Left colon (tissue), 2 donors: ENCODE data around the gene PJVK. TPM values are rescaled to one million over a fixed set of nuclear protein-coding genes. Genes with fewer than 3 reads are reported as not detected.
A peak's percentile ranks its signal among the peaks of the same experiment; 100 is the strongest.
"Not testable (repeated sequence)": the region's sequence is repeated elsewhere in the genome, so short reads cannot be mapped to it uniquely, and the experiment has no call there.

Experiments
- ATAC-seq: fragments of 200-7000 bp; cut with Tn5 transposase; one replicate; pipeline ENCODE4 v1.9.1; 2020; ENCODE audit warnings: mild to moderate bottlenecking, moderate library complexity
- DNase-seq, 2 donors: peaks; one replicate each; pipeline ENCODE4 v3.0.0-alpha.2; 2020
- intact Hi-C, 2 donors: fragments of 100-400 bp; cut with DNase I in 1 of 2; cut with micrococcal nuclease in 1 of 2; formaldehyde crosslinking; loops; one replicate each; pipeline versions ENCODE4 v1.11.2 to v1.14.0; 2022; cut with DNase I, micrococcal nuclease
- long read RNA-seq: library from polyadenylated mRNA; unstranded; transcript quantifications from one replicate; pipeline ENCODE4 v2.0.0, GENCODE V29; 2021
- total RNA-seq, 2 donors: library from RNA; stranded (reverse); fragmentation: NEBNext Ultra II Directional; extraction: Animal tissue kit (Norgen Biotek cat#: 25700); gene quantifications; one replicate each; pipeline ENCODE4 v1.2.1, GENCODE V29; 2021
- donor health status: DM: no; HTN: no; CAD: no.
- donor health status: DM: yes; HTN: yes; CAD: no.

The PJVK gene
- 1 to 10 TPM; 1.1 TPM for total RNA-seq
- long read RNA-seq, result 0 reads

GRCh38 chr2:178450774-178451525, at the start of gene PJVK, which contains the start of gene PRKRA:
Gene PJVK (plus strand): TSS chr2:178451378. CDS start chr2:178453410, 2,032 bp downstream.
Gene PRKRA (minus strand): TSS chr2:178451175. CDS start chr2:178451030, 145 bp downstream.
- DNase-seq (peak; percentile 97 to 98), ATAC-seq (peak; percentile 93)
- intact Hi-C loops, result no loop called here

GRCh38 chr2:178401994-178402437, 49.2 kb upstream of the PJVK start:
- DNase-seq (no peak), ATAC-seq (no peak)
- intact Hi-C loops, result no loop called here

- intact Hi-C loops, result no loop called here
- ATAC-seq, result no peak
- no peak for DNase-seq
These were observed 47.4 kb upstream of the PJVK start for GRCh38 chr2:178403671-178404306.

GRCh38 chr2:178404368-178404767, 46.8 kb upstream of the PJVK start:
- DNase-seq (peak; percentile 34 to 47), ATAC-seq (peak; percentile 76)
- intact Hi-C loops, result no loop called here

- intact Hi-C loops, result no loop called here
- ATAC-seq (no peak), DNase-seq (no peak)
These were observed 41.9 kb upstream of the PJVK start for GRCh38 chr2:178409261-178409660.

- DNase-seq (peak in 1 of 2 donors; percentile 59), ATAC-seq (peak; percentile 12)
- intact Hi-C loops, result no loop called here
These were observed 39.1 kb upstream of the PJVK start for GRCh38 chr2:178412047-178412446.

GRCh38 chr2:178412453-178412852, 38.7 kb upstream of the PJVK start:
- ATAC-seq, DNase-seq, intact Hi-C loops: not testable (repeated sequence)

GRCh38 chr2:178413472-178414265, 37.5 kb upstream of the PJVK start:
- DNase-seq (peak; percentile 59 to 78), ATAC-seq (peak; percentile 73)
- intact Hi-C loops, result no loop called here

GRCh38 chr2:178414266-178415247, 36.6 kb upstream of the PJVK start:
- DNase-seq (peak; percentile 87 to 91), ATAC-seq (peak; percentile 96)
- intact Hi-C loops, result no loop called here

GRCh38 chr2:178415979-178416378, 35.2 kb upstream of the PJVK start:
- no peak for ATAC-seq
- no peak for DNase-seq
- intact Hi-C loops, result no loop called here

GRCh38 chr2:178417916-178418315, 33.3 kb upstream of the PJVK start:
- ATAC-seq, result no peak
- intact Hi-C loops, result no loop called here
- no peak for DNase-seq

- DNase-seq (no peak), ATAC-seq (no peak)
- intact Hi-C loops, result no loop called here
These were observed 32.8 kb upstream of the PJVK start for GRCh38 chr2:178418426-178418825.

- intact Hi-C loops, result no loop called here
- DNase-seq, result no peak
- peak; percentile 39 for ATAC-seq
These were observed 32.1 kb upstream of the PJVK start for GRCh38 chr2:178419123-178419522.

GRCh38 chr2:178420463-178420999, 30.6 kb upstream of the PJVK start:
- DNase-seq (no peak), ATAC-seq (no peak)
- intact Hi-C loops, result no loop called here

- intact Hi-C loops, result no loop called here
- DNase-seq, result no peak
- no peak for ATAC-seq
These were observed 29.1 kb upstream of the PJVK start for GRCh38 chr2:178422097-178422496.

GRCh38 chr2:178423746-178424145, 27.4 kb upstream of the PJVK start:
- DNase-seq, intact Hi-C loops, ATAC-seq: not testable (repeated sequence)

- DNase-seq, result no peak
- intact Hi-C loops, result no loop called here
- ATAC-seq, result no peak
These were observed 25.8 kb upstream of the PJVK start for GRCh38 chr2:178425255-178425827.

- no peak for ATAC-seq
- no peak for DNase-seq
- intact Hi-C loops, result no loop called here
These were observed 24.8 kb upstream of the PJVK start for GRCh38 chr2:178426388-178426787.
